WTC11 (cell line): ENCODE data around the gene VCAN. TPM values are rescaled to one million over a fixed set of nuclear protein-coding genes. Genes with fewer than 3 reads are reported as not detected.

Experiments
- ATAC-seq: fragments of 200-7000 bp; cut with Tn5 transposase; 2 replicates; pipeline ENCODE4 v1.10.0; 2021; ENCODE audit warnings: mild to moderate bottlenecking, moderate library complexity
- CTCF ChIA-PET: fragments of 300-600 bp; sonication (Branson Sonifier 250); formaldehyde crosslinking; loops from one replicate; lab custom pipeline; 2021; ENCODE audit warnings: antibody characterized with exemption; lab: Charles Lee
- POLR2A ChIA-PET: fragments of 350-600 bp; sonication (Branson Sonifier 250); formaldehyde crosslinking; loops from one replicate; lab custom pipeline; 2021; ENCODE audit warnings: antibody characterized with exemption; lab: Charles Lee
- DNase-seq: peaks from one replicate; pipeline ENCODE4 v3.0.0; 2021; ENCODE audit warnings: low spot score
- H3K27ac Mint-ChIP-seq: 2 replicates; pipeline ENCODE4 v1.8.0; 2021; ENCODE audit warnings: mixed read lengths
- H3K27me3 Mint-ChIP-seq: 2 replicates; pipeline ENCODE4 v1.8.0; 2021; ENCODE audit warnings: low read depth, mild to moderate bottlenecking, moderate library complexity, mixed read lengths
- H3K36me3 Mint-ChIP-seq: 2 replicates; pipeline ENCODE4 v1.8.0; 2021; ENCODE audit warnings: mixed read lengths
- H3K4me1 Mint-ChIP-seq: 2 replicates; pipeline ENCODE4 v1.8.0; 2022; ENCODE audit warnings: mixed read lengths
- H3K4me3 Mint-ChIP-seq: 2 replicates; pipeline ENCODE4 v1.8.0; 2021; ENCODE audit warnings: mild to moderate bottlenecking, moderate library complexity, mixed read lengths
- H3K9me3 Mint-ChIP-seq: 2 replicates; pipeline ENCODE4 v1.8.0; 2021; ENCODE audit warnings: mixed read lengths
- CREB1 ChIP-seq: sonication (generic); formaldehyde crosslinking; IDR thresholded peaks from 2 replicates; pipeline ENCODE4 v1.8.0; 2023; ENCODE audit warnings: mild to moderate bottlenecking, missing genetic modification reagents
- ETV6 ChIP-seq: sonication (generic); formaldehyde crosslinking; IDR thresholded peaks from 2 replicates; pipeline ENCODE4 v1.8.1; 2022; ENCODE audit warnings: mild to moderate bottlenecking, missing genetic modification reagents
- HMGA2 ChIP-seq: fragments of 250-450 bp; sonication (Bioruptor Pico); IDR thresholded peaks from 2 replicates; pipeline ENCODE4 v1.4.0; 2021; ENCODE audit warnings: mild to moderate bottlenecking, moderate library complexity
- JAZF1 ChIP-seq: fragments of 250-450 bp; sonication (Bioruptor Pico); IDR thresholded peaks from 2 replicates; pipeline ENCODE4 v1.9.0; 2021; ENCODE audit warnings: moderate library complexity, mild to moderate bottlenecking, inconsistent platforms
- KAT7 ChIP-seq: sonication (generic); formaldehyde crosslinking; IDR thresholded peaks from 2 replicates; pipeline ENCODE4 v1.8.1; 2023; ENCODE audit warnings: missing genetic modification reagents, mild to moderate bottlenecking, borderline replicate concordance
- MYBL2 ChIP-seq: sonication (generic); formaldehyde crosslinking; IDR thresholded peaks from 2 replicates; pipeline ENCODE4 v1.8.1; 2023; ENCODE audit warnings: mild to moderate bottlenecking, moderate library complexity, missing genetic modification reagents
- PRRX2 ChIP-seq: fragments of 250-450 bp; sonication (Bioruptor Pico); IDR thresholded peaks from 2 replicates; pipeline ENCODE4 v1.8.0; 2021; ENCODE audit warnings: mild to moderate bottlenecking
- TCF7 ChIP-seq: sonication (generic); formaldehyde crosslinking; IDR thresholded peaks from 2 replicates; pipeline ENCODE4 v1.8.0; 2022; ENCODE audit warnings: mild to moderate bottlenecking, low read depth, missing genetic modification reagents, moderate library complexity
- ZBTB21 ChIP-seq: sonication (generic); formaldehyde crosslinking; IDR thresholded peaks from 2 replicates; pipeline ENCODE4 v1.8.1; 2023; ENCODE audit warnings: mild to moderate bottlenecking, missing genetic modification reagents, borderline replicate concordance
- ZNF121 ChIP-seq: sonication (generic); formaldehyde crosslinking; IDR thresholded peaks from 2 replicates; pipeline ENCODE4 v1.8.0; 2023; ENCODE audit warnings: missing genetic modification reagents
- ZNF138 ChIP-seq: sonication (generic); formaldehyde crosslinking; conservative IDR thresholded peaks from 2 replicates; pipeline ENCODE4 v1.8.1; 2022; ENCODE audit warnings: mild to moderate bottlenecking, moderate library complexity, missing genetic modification reagents
- ZNF219 ChIP-seq: sonication (generic); formaldehyde crosslinking; IDR thresholded peaks from 2 replicates; pipeline ENCODE4 v1.8.0; 2023; ENCODE audit warnings: missing genetic modification reagents, mild to moderate bottlenecking, borderline replicate concordance
- ZNF263 ChIP-seq: sonication (generic); formaldehyde crosslinking; IDR thresholded peaks from 2 replicates; pipeline ENCODE4 v1.8.1; 2022; ENCODE audit warnings: low read depth, mild to moderate bottlenecking, moderate library complexity, missing genetic modification reagents
- ZNF416 ChIP-seq: fragments of 250-450 bp; sonication (Bioruptor Pico); IDR thresholded peaks from 2 replicates; pipeline ENCODE4 v1.9.0; 2021; ENCODE audit warnings: mild to moderate bottlenecking, inconsistent platforms
- ZNF423 ChIP-seq: fragments of 250-450 bp; sonication (Bioruptor Pico); IDR thresholded peaks from 2 replicates; pipeline ENCODE4 v2.1.2; 2022; ENCODE audit warnings: mild to moderate bottlenecking, moderate library complexity
- total RNA-seq: library from RNA; stranded (reverse); gene quantifications from 3 replicates; pipeline ENCODE4 v1.2.3, GENCODE V29; 2021
- TF ChIP-seq, protein P1 (sequence below): fragments of 250-450 bp; sonication (Bioruptor Pico); IDR thresholded peaks from 2 replicates; pipeline ENCODE4 v1.9.0; 2021; ENCODE audit warnings: moderate library complexity, mild to moderate bottlenecking, inconsistent platforms, borderline replicate concordance
- TF ChIP-seq, protein P2 (sequence below): sonication (generic); formaldehyde crosslinking; IDR thresholded peaks from 2 replicates; pipeline ENCODE4 v1.8.1; 2023; ENCODE audit warnings: mild to moderate bottlenecking, missing genetic modification reagents, moderate library complexity
- TF ChIP-seq, protein P3 (sequence below): sonication (generic); formaldehyde crosslinking; IDR thresholded peaks from 2 replicates; pipeline ENCODE4 v1.8.0; 2022; ENCODE audit warnings: mild to moderate bottlenecking, missing genetic modification reagents
- TF ChIP-seq, protein P4 (sequence below): sonication (generic); formaldehyde crosslinking; IDR thresholded peaks from 2 replicates; pipeline ENCODE4 v1.8.1; 2022; ENCODE audit warnings: mild to moderate bottlenecking, missing genetic modification reagents, moderate library complexity, borderline replicate concordance
- TF ChIP-seq, protein P5 (sequence below): sonication (generic); formaldehyde crosslinking; IDR thresholded peaks from 2 replicates; pipeline ENCODE4 v1.8.1; 2023; ENCODE audit warnings: mild to moderate bottlenecking, missing genetic modification reagents
- TF ChIP-seq, protein P6 (sequence below): sonication (generic); formaldehyde crosslinking; conservative IDR thresholded peaks from 2 replicates; pipeline ENCODE4 v1.8.1; 2022; ENCODE audit warnings: mild to moderate bottlenecking, missing genetic modification reagents
- TF ChIP-seq, protein P7 (sequence below): sonication (generic); formaldehyde crosslinking; IDR thresholded peaks from 2 replicates; pipeline ENCODE4 v1.8.0; 2022; ENCODE audit warnings: missing genetic modification reagents

The VCAN gene
- total RNA-seq, 1 experiment from 2014 or later, result 276 TPM

DNA sequence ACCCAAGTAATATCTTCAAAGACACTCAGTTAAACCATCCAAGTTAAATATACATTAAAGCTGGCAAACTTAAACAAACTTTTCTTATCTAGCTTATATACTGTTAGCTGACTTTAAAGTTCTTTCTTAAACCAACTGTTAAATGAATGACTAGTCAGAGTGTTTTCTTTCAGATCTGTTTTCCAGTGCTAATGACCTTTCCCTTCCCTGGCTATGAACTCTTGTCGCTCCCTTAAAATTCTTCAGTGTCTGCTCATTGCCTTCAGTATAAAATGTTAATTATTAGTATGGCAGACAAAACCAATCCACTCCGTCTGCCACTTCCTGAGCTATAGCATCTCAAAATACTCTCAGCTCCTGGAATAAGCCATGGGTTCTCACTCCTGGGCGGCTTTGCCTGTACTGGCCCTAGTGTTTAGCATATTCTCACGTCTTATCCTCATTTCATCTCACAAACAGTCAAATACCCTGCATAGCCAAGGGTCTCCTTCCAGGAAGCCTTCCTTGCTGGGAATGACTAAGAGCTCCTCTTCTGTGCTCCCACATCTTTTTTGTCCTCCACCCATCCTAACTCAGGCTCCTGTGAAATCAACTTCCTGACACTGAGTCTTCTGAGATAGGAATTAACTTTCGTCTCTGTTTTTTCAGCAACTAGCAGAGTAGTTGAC is 87.7 kb downstream of the VCAN start:
- Mint-ChIP-seq H3K4me3 (no peak overlapping the region), H3K9me3 (no peaks in the 10 kb centered on the region), H3K27ac (no peak overlapping the region), H3K36me3 (peaks cover 40% of the 10 kb centered on the region), H3K27me3 (no peaks in the 10 kb centered on the region), H3K4me1 (no peaks in the 10 kb centered on the region)
- ChIA-PET CTCF (no interaction called here), POLR2A (no interaction called here)
- TF ChIP-seq HMGA2 (CRISPR knock-in tag) (no peak), ZBTB21 (no peak), PRRX2 (CRISPR knock-in tag) (no peak), ZNF416 (CRISPR knock-in tag) (no peak), ZNF138 (CRISPR knock-in tag) (no peak), ZNF121 (CRISPR knock-in tag) (no peak), ZNF219 (CRISPR knock-in tag) (no peak), MYBL2 (CRISPR knock-in tag) (no peak)
- TF ChIP-seq, protein P1, sequence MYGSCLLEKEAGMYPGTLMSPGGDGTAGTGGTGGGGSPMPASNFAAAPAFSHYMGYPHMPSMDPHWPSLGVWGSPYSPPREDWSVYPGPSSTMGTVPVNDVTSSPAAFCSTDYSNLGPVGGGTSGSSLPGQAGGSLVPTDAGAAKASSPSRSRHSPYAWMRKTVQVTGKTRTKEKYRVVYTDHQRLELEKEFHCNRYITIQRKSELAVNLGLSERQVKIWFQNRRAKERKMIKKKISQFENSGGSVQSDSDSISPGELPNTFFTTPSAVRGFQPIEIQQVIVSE (CRISPR knock-in tag), result no peak
- TF ChIP-seq, protein P2, sequence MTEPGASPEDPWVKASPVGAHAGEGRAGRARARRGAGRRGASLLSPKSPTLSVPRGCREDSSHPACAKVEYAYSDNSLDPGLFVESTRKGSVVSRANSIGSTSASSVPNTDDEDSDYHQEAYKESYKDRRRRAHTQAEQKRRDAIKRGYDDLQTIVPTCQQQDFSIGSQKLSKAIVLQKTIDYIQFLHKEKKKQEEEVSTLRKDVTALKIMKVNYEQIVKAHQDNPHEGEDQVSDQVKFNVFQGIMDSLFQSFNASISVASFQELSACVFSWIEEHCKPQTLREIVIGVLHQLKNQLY, result no peak
- TF ChIP-seq, protein P3, sequence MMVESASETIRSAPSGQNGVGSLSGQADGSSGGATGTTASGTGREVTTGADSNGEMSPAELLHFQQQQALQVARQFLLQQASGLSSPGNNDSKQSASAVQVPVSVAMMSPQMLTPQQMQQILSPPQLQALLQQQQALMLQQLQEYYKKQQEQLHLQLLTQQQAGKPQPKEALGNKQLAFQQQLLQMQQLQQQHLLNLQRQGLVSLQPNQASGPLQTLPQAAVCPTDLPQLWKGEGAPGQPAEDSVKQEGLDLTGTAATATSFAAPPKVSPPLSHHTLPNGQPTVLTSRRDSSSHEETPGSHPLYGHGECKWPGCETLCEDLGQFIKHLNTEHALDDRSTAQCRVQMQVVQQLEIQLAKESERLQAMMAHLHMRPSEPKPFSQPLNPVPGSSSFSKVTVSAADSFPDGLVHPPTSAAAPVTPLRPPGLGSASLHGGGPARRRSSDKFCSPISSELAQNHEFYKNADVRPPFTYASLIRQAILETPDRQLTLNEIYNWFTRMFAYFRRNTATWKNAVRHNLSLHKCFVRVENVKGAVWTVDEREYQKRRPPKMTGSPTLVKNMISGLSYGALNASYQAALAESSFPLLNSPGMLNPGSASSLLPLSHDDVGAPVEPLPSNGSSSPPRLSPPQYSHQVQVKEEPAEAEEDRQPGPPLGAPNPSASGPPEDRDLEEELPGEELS (CRISPR knock-in tag), result no peak
- ATAC-seq (no peak), DNase-seq (no peak)

DNA sequence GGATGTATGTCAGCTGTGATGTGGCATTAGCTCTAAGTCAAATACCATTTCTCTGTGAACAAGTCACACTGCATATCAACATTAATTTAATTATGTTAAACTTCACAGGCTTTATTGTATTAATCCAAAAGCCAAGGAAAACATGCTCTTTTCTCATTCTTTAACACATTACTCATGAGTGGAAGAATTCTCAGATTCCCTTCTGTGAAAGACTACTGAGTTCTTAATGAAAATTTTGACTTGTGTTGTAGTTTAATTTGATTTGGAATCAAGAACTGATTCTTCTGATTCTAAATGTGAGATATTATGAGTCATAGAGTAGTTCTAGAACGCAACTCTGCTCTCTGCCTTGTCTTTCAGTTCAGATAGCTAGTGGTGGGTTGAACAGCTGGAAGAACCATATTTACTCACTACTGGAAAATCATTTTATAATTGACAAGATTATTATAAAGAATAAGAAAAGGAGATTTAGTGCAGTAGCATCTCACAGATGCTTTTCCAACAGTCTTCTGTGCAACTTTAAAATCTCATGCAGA is 90.6 kb downstream of the VCAN start:
- Mint-ChIP-seq H3K9me3 (no peaks in the 10 kb centered on the region), H3K27me3 (no peaks in the 10 kb centered on the region), H3K36me3 (peaks cover 40% of the 10 kb centered on the region), H3K4me3 (no peak overlapping the region), H3K4me1 (peaks cover 5% of the 10 kb centered on the region), H3K27ac (peak overlapping the region; percentile 51; the same call in 1 of the 2 replicates)
- POLR2A ChIA-PET, result no interaction called here
- no peak for ATAC-seq
- DNase-seq, result no peak
- CTCF ChIA-PET, result interaction anchor here (0.5 to 0.8 kb wide), 2 partner anchors 89 to 722 kb away, joined by 3 read pairs; no protein-coding TSS in a partner anchor
- TF ChIP-seq TCF7 (CRISPR knock-in tag), result no peak
- no peak for TF ChIP-seq ETV6 (CRISPR knock-in tag)
- TF ChIP-seq ZNF263 (CRISPR knock-in tag), result no peak
- TF ChIP-seq ZNF121 (CRISPR knock-in tag), result no peak
- no peak for TF ChIP-seq CREB1 (CRISPR knock-in tag)
- TF ChIP-seq ZNF423 (CRISPR knock-in tag), result no peak
- TF ChIP-seq, protein P4, sequence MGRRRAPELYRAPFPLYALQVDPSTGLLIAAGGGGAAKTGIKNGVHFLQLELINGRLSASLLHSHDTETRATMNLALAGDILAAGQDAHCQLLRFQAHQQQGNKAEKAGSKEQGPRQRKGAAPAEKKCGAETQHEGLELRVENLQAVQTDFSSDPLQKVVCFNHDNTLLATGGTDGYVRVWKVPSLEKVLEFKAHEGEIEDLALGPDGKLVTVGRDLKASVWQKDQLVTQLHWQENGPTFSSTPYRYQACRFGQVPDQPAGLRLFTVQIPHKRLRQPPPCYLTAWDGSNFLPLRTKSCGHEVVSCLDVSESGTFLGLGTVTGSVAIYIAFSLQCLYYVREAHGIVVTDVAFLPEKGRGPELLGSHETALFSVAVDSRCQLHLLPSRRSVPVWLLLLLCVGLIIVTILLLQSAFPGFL (CRISPR knock-in tag), result no peak
- TF ChIP-seq ZNF219 (CRISPR knock-in tag), result no peak
- TF ChIP-seq JAZF1 (CRISPR knock-in tag), result no peak
- TF ChIP-seq, protein P5, sequence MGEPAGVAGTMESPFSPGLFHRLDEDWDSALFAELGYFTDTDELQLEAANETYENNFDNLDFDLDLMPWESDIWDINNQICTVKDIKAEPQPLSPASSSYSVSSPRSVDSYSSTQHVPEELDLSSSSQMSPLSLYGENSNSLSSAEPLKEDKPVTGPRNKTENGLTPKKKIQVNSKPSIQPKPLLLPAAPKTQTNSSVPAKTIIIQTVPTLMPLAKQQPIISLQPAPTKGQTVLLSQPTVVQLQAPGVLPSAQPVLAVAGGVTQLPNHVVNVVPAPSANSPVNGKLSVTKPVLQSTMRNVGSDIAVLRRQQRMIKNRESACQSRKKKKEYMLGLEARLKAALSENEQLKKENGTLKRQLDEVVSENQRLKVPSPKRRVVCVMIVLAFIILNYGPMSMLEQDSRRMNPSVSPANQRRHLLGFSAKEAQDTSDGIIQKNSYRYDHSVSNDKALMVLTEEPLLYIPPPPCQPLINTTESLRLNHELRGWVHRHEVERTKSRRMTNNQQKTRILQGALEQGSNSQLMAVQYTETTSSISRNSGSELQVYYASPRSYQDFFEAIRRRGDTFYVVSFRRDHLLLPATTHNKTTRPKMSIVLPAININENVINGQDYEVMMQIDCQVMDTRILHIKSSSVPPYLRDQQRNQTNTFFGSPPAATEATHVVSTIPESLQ, result no peak
- TF ChIP-seq ZNF416 (CRISPR knock-in tag), result no peak
- TF ChIP-seq, protein P1 (CRISPR knock-in tag), result no peak
- TF ChIP-seq, protein P6, sequence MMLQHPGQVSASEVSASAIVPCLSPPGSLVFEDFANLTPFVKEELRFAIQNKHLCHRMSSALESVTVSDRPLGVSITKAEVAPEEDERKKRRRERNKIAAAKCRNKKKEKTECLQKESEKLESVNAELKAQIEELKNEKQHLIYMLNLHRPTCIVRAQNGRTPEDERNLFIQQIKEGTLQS, result no peak
- no peak for TF ChIP-seq KAT7 (CRISPR knock-in tag)
- TF ChIP-seq, protein P7, sequence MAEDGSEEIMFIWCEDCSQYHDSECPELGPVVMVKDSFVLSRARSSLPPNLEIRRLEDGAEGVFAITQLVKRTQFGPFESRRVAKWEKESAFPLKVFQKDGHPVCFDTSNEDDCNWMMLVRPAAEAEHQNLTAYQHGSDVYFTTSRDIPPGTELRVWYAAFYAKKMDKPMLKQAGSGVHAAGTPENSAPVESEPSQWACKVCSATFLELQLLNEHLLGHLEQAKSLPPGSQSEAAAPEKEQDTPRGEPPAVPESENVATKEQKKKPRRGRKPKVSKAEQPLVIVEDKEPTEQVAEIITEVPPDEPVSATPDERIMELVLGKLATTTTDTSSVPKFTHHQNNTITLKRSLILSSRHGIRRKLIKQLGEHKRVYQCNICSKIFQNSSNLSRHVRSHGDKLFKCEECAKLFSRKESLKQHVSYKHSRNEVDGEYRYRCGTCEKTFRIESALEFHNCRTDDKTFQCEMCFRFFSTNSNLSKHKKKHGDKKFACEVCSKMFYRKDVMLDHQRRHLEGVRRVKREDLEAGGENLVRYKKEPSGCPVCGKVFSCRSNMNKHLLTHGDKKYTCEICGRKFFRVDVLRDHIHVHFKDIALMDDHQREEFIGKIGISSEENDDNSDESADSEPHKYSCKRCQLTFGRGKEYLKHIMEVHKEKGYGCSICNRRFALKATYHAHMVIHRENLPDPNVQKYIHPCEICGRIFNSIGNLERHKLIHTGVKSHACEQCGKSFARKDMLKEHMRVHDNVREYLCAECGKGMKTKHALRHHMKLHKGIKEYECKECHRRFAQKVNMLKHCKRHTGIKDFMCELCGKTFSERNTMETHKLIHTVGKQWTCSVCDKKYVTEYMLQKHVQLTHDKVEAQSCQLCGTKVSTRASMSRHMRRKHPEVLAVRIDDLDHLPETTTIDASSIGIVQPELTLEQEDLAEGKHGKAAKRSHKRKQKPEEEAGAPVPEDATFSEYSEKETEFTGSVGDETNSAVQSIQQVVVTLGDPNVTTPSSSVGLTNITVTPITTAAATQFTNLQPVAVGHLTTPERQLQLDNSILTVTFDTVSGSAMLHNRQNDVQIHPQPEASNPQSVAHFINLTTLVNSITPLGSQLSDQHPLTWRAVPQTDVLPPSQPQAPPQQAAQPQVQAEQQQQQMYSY (CRISPR knock-in tag), result no peak
